HG03469 (cell line): ENCODE data around the gene TRIM13.

Experiments used
- ATAC-seq: cut with Tn5 transposase; IDR thresholded peaks from one replicate; pipeline ENCODE4 v1.9.1; 2021; ENCODE audit warnings: mild to moderate bottlenecking, moderate library complexity, moderate number of reproducible peaks; ENCODE audit not compliant: unreplicated experiment

The TRIM13 gene

DNA sequence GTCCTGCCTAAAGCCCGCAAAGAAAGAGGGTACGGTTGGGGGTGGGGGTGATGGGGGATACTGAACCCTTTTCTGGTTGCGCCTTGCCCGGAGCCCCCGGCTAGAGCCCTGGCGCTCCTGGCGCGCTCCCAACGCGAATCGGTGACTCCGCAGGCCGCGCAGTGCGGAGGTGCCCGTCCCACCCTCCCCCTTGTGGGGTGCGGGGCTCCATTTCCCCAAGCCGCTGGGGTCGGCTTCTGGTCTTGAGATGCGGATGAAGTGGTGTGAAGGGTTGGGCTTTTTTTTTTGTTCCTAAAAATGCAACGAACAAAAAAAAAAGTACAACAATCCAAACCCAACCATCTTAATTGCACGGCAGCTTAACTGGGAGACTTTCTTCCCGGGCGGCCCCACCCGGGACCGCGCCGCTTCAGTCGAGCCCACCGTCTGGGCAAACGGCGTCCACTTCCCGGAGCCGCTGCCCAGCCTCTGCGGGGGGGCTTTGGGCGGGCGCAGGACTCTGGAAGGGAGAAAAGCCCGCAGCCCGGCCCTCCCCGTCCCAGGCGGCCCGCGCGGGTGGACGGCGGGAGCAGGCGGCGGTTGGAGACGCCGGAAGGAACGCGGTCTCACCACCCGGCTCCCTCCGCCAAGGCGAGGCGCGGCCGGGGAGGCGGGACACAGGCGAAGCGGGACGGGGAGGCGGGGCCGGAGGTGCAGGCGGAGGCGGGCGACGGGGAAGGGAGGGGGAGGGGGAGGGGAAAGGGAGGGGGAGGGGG lies 504 bp upstream of the TRIM13 start:
- ATAC-seq = peak; percentile 32

DNA sequence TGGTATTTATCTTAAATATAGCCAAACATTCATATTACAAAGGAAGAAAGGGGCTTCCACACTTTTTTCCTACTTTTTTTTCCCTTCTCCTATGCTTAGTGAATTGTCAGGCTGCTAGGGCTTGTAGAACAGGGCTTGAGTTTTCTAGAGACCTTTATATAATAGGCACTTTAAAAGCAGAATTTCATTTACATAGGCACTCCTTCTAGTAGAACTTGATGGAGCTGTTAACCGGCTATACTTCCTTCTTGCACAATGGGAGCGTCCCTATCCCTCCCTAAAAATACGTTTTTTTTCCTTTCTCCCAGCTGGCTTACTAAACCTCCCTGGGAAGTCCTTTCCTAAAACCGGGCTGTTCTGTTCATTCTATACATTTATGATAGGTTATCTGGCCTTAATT lies 1.1 kb downstream of the TRIM13 start:
- ATAC-seq = no peak

DNA sequence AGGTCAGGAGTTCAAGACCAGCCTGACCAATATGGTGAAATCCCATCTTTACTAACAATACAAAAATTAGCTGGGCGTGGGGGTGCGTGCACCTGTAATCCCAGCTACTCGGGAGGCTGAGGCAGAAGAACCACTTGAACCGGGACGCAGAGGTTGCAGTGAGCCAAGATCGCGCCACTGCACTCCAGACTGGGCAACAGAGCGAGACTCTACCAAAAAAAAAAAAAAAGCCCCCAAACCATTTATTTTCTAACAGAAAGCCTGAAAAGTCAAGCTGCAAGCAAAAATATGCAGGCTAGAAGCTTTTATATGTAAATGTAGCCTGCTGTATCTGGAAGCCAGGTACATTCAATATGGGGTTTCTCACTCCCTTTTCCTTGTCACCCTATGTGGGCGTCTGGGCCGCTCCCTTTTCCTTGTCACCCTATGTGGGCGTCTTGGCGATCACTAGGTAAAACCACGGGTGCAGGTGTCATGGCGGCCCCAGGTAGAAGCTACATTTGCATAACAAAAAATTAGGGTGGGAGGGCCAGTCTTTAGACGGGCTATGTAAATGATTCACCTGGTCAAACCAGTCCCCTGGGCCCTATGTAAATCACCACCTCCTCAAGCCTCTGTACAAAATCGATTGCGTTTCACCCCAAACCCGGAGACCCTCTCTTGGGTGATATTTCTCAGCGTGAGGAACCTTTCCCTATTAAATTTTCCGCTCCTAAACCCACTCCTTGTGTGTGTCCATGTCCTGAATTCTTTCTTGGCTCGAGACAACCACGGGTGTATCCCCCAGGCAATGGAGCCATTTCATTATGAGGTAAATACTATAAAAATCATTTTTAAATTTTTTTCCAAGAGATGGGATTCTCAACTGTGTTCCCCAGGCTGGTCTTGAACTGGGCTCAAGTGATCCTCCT lies 2.1 kb downstream of the TRIM13 start:
- ATAC-seq = no peak

DNA sequence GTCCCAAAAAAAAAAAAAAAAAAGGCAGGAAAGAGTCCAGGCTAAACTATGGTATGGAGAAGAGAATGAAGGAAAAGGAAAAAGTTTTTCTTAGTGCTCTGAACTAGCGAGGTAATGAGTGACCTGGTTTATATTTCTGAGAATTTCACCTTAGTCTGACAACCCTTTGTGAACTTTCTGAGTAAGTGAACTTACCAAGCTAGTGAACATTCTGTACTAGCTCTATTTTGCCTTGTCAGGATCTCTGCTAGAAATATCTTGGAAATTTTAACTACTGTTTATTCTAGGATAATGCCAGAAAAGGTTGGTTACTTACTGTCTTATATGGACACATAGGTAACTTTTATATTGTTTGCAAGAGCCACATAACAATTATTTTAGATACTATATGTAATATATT lies 4.4 kb downstream of the TRIM13 start:
- ATAC-seq = no peak

DNA sequence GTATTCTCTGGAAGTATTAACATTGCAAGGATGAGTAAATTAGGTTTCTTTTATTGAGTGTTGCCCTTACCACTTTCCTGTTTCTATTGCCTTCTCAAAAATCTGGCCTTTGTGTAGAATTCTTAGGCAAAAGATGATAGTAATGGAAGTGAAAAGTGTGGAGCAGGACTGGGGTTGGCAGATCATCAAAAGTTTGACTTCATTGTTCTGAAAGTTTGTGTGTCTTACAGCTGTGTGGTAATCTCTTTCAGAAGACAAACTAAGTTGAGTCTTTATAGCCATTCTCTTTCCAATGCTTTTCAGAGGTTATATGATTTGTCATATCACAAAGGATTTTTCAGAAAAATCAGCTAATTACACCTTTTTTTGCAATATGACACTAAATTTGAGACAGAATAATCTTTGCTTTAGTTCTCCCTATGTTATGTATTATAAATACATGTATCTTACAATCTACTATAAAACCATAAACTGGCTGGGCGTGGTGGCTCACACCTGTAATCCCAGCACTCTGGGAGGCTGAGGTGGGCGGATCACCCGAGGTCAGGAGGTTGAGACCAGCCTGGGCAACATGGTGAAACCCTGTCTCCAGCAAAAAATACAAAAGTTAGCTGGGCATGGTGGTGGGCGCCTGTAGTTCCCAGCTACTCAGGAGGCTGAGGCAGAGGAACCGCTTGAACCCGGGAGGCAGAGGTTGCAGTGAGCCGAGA lies 9.7 kb downstream of the TRIM13 start:
- ATAC-seq = no peak

DNA sequence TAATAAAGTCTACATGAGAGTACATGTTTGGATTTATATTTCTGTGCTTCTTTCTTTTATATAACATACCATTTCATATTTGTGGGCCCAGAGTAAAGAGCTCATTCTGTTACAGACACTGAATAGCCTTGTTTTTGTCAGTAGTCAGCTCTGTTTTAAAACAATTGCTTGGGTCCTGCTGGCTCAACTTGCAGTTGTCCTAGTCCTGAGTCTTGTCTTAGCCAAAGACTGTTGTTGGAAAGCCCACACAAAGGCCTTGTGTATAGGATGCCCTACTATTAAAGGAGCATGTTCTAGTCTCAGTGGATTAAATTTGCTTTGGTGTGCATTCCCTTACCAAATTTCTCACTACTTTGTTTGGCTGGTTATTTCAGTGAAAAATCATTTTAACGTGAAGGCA lies 14.6 kb downstream of the TRIM13 start:
- ATAC-seq = no peak

DNA sequence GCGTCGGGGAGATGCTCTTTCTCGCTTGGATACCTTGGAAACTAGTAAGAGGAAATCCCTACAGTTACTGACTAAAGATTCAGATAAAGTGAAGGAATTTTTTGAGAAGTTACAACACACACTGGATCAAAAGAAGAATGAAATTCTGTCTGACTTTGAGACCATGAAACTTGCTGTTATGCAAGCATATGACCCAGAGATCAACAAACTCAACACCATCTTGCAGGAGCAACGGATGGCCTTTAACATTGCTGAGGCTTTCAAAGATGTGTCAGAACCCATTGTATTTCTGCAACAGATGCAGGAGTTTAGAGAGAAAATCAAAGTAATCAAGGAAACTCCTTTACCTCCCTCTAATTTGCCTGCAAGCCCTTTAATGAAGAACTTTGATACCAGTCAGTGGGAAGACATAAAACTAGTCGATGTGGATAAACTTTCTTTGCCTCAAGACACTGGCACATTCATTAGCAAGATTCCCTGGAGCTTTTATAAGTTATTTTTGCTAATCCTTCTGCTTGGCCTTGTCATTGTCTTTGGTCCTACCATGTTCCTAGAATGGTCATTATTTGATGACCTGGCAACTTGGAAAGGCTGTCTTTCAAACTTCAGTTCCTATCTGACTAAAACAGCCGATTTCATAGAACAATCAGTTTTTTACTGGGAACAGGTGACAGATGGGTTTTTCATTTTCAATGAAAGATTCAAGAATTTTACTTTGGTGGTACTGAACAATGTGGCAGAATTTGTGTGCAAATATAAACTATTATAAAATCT lies 15.7 kb downstream of the TRIM13 start:
- ATAC-seq = no peak

DNA sequence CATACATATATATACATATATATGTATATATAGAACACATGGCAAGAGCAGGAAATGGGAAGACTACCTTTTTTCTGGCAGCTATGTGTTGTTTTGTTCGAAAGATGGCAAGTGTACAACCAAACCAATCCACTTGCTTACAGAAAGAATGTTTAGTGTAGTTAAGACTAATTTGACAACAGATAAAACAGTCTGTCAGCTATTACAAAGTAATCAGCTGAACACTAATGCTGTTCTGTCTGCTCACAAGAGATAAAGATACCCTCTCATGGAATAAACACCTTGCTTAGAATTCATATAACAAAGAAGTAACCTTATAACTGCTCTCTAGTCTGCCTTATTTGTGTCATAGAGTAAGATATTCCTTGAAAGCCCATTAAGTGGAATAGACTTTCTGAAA lies 17.5 kb downstream of the TRIM13 start:
- ATAC-seq = no peak

DNA sequence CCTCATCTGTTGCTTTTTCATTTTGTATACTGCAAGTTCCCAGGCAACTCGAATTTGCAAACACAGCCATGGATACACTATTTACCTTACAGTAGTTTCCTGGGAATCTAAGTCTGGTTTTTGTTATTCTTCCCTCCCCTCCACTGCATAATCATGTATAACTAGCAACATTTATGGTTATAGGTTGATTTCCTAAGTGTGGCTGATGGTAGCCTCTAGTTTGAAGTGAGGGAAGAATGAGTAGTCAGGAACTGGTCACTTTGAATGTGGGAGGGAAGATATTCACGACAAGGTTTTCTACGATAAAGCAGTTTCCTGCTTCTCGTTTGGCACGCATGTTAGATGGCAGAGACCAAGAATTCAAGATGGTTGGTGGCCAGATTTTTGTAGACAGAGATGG lies 18.4 kb downstream of the TRIM13 start, which contains the start of gene KCNRG:
Gene KCNRG (plus strand): TSS at position 187 of the 400 bp plus-strand sequence. CDS start 50 bp downstream, at position 237.
- no peak for ATAC-seq

DNA sequence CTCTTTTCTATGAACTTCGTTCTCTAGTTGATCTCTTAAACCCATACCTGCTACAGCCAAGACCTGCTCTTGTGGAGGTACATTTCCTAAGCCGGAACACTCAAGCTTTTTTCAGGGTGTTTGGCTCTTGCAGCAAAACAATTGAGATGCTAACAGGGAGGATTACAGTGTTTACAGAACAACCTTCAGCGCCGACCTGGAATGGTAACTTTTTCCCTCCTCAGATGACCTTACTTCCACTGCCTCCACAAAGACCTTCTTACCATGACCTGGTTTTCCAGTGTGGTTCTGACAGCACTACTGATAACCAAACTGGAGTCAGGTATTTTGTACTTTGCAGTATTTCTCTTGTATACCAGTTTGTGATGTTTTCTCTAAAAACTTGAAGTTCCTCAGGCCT lies 18.9 kb downstream of the TRIM13 start:
- ATAC-seq = no peak

DNA sequence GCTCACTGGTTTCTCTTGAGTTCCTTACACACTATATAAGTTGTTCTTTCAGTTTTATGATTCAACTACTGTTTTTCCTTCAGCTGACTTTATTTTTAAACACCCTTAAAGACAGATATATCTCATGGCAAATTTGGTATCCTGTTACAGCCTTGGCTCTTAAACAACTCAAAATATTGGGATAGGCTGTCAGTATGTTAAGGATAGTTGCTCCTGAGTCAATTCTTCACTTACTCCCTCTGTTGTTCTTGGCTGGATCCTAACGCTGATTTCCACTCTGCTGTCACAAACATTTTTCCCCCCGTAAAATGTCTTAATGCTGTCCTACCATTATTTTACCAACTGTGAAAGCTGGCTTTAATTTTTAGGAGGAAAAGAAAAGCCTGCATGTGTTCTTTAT lies 19.6 kb downstream of the TRIM13 start:
- ATAC-seq = no peak

DNA sequence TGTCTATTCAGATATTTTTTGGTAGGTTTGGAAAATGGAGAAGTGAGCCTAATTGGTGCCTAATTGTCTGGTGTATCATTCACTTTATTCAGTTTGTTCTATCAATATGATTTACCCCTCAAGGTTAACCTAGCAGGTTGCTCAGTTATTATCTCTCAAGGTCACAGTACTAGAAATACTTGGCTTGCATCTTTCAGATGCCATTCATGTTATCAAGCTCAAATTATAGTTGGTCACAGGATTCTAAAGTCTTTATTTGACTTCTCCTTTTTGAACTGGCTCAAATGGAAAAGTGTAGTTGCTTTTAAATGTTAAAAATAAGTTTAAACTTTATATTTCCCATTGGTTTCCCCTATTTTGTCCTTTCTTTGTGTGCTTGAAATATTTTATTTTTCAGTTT lies 21.0 kb downstream of the TRIM13 start:
- no peak for ATAC-seq

DNA sequence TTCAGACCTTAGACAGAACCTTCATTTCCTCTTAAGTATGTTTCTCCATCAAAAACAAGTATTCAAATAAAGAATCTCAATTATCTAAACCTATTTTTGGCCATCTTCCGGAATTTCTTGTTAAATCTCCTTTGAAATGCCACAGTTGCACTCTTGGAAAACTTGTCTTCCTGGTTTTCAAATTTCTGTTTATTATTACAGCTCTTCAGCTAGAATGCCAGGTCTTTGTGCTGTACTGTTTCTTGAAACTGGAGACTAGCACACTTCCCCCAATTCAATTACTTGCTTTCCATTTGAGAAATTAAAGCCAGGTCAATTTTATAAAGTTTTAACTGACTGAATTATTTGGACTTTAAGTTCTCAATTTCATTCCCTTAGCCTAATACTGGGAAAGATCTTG lies 28.6 kb downstream of the TRIM13 start:
- no peak for ATAC-seq

DNA sequence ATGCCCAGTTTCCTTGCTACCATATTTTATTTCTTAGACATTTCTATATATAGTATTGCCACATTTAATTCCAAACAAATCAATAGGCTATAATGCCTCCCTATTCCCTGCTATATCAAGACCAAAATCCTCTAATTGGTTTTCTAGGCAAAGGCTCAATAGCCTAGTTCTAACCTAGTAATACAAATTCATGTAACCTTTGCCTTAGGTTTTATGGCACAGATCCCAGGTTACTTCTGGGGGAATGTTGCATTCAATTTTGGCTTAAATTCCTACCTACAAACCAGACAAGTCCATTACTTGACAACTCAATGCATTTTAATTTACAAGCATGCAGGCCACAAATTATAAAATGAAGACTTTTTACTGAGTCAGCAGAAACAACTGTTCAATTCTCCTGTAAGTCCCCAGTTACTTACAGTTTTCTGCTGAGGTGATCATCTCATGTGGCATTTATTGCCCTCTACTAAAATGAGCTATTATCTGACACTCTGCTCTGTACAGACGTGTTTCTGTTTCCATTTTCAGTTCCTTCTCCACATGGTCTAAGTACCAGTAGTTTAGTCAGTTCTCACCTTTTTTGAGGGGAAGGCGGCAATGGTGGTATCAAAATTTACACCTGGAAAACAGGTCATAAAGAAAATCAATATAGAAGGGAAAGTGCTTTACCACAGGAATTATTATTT lies 30.1 kb downstream of the TRIM13 start:
- ATAC-seq = peak; percentile 98

DNA sequence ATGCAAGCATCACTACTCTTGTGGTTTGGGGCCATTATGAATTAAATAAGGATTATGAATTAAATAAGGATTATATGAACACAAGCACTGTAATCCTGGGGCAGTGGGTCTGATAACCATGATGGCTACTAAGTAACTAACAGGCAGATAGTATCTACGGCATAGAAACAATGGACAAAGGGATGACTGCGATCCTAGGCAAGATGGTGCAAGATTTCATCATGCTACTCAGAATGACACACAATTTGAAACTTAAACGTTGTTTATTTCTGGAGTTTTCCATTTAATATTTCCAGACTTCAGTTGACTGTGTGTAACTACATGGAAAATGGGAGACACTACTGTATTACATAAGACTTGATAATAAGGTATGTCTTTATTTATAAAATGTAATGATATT lies 33.5 kb downstream of the TRIM13 start:
- ATAC-seq = no peak

DNA sequence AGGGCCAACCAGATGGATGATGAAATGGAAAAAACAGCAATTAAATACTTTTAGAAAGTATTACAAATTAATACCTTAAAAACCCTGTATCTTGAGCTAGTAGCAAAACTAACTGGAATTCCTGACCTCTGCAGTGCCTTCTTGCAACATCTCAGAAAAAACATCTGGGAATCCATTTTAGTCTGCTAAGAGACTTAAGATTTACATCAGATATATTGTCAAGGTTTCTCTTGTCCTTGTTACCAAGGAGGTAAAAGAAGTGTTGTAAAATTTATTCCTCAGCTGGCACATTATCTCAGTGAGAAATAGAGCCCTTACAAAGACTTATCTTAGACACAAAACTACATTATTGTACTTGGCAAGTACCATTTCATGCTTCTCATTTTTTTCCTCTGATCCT lies 36.9 kb downstream of the TRIM13 start:
- no peak for ATAC-seq

DNA sequence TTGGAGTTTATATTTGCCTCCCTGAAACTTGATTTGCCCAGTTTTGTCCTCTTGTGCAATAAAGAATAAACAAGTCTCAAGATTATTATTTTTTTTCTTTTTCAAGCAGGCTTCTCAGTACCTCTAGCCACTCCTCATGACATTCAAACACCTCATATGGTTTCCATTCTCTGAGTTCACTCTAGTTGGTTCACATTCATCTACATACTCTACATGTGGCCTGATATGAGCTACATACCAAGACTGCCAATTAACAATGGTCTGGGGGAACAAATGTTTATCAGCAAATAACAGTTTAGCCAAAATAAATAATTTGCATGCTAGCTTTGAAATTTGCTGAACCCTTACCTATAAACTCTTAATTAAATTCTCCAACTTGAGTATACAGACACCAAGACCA lies 40.9 kb downstream of the TRIM13 start:
- no peak for ATAC-seq

DNA sequence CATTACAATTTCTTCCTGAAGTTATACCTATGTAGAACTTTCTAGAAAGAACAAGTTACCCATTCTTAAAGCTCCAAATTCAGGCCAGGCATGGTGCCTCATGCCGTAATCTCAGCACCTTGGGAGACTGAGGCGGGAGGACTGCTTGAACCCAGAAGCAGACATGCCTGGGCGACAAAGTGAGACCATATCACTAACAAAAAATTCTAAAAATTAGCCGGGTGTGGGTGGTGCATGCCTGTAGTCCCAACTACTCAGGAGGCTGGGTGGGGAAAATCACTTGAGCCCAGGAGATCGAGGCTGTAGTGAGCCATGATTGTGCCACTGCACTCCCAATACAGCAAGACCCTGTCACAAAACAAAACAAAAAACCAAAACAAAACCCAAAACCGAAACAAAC lies 41.4 kb downstream of the TRIM13 start:
- ATAC-seq = no peak

DNA sequence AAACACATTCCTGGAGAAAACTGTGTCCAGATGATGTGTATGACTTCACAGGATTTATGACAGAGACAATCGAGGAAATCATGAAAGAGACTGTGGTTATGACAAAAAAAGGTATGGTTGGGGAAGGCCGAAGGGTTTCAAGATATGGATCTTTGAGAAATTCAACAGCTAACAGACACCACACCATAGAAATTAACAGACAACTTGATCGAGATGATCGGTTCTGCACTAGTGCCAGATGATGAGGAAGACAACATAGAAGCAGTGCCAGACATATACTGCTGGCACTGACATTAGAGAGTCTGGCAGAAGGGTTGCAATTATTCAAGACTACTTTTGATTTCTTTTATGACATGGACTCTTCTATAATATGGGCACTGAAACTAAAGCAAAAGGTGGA lies 55.6 kb downstream of the TRIM13 start:
- ATAC-seq = no peak

DNA sequence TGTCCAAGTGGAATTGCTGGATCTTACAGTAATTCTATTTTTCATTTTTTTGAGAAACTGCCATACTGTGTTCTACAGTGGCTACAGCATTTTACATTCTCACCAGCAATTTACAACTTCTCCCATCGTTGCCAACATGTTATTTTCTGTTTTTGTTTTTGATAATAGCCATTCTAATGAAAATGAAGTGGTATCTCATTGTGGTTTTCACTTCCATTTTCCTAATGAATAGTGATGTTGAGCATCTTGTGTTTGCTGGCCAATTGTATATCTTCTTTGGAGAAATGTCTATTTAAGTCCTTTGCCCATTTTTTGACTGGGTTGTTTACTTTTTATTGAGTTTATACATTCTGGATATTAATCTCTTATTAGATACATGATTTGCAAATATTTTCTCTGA lies 57.0 kb downstream of the TRIM13 start:
- no peak for ATAC-seq
